ENCODE results near the gene ACBD4. TPM values are rescaled to one million over a fixed set of nuclear protein-coding genes. Genes with fewer than 3 reads are reported as not detected.

Gene ACBD4
- total and polyA plus RNA-seq, 10 of the 15 experiments (the other 5 are each of a cell fraction or from before 2014, with no cell fraction given): 0.20 to 13.8 (median 6.9) TPM

GRCh38 chr17:45091778-45092425 is 43.6 kb upstream of the ACBD4 start (continued):
- TF ChIP-seq CEBPB (IDR thresholded peaks at IDR 0.05; ENCODE audit: borderline replicate concordance in 1 of 2, low read depth in 2 of 2, low read length in 2 of 2) (no peak), SMAD1 (IDR thresholded peaks at IDR 0.05; ENCODE audit: low read depth, partially characterized antibody) (no peak), ZNF592 (IDR thresholded peaks at IDR 0.05) (no peak), PKNOX1 (IDR thresholded peaks at IDR 0.05) (no peak)

GRCh38 chr17:45092911-45093430 is 42.5 kb upstream of the ACBD4 start:
- Histone ChIP-seq H3K36me3 (ENCODE audit: control insufficient read depth in 2 of 2, insufficient read depth in 2 of 2, low read length in 1 of 2) (peaks cover 40 to 51% of the 10 kb centered on the region in 2 experiments), H3K9ac (ENCODE audit: control insufficient read depth, insufficient read depth, low read length) (no peak overlapping the region), H3K9me3 (replicated peaks; ENCODE audit: control insufficient read depth, insufficient read depth, low read length) (no peaks in the 10 kb centered on the region), H3K27me3 (replicated peaks in 1 of 2; ENCODE audit: control insufficient read depth in 2 of 2, insufficient read depth in 2 of 2, low read length in 1 of 2) (no peaks in the 10 kb centered on the region), H4K20me1 (ENCODE audit: control insufficient read depth, insufficient read depth) (no peaks in the 10 kb centered on the region), H3K4me1 (ENCODE audit: control insufficient read depth, insufficient read depth, low read length) (peaks cover 3% of the 10 kb centered on the region), H3K79me2 (ENCODE audit: control insufficient read depth, insufficient read depth, low read length) (no peaks in the 10 kb centered on the region), H3K4me3 (no peak overlapping the region), H2AFZ (ENCODE audit: control insufficient read depth, low read depth, low read length) (no peak overlapping the region), H3K4me2 (ENCODE audit: control insufficient read depth, insufficient read depth) (no peak overlapping the region), H3K27ac (ENCODE audit: control insufficient read depth, insufficient read depth) (no peak overlapping the region)
- ChIA-PET RAD21 (ENCODE audit: unreplicated experiment) (no interaction called here), POLR2A (no interaction called here), CTCF (interaction anchor here (1.5 to 1.7 kb wide), 2 partner anchors 42 to 76 kb away, joined by 3 to 6 read pairs; partner anchors contain the start of gene ACBD4), SMC1A (ENCODE audit: uncharacterized antibody, unreplicated experiment) (no interaction called here)
- BruUV-seq (replicated peaks): no TSS peak
- DNase-seq (ENCODE audit: low read depth, low spot score) (no peak), FAIRE-seq (no peak), ATAC-seq (no peak)
- in situ Hi-C loops (cut with MboI) (no loop called here), intact Hi-C loops (cut with micrococcal nuclease; ENCODE audit: unreplicated experiment) (no loop called here)
- 96% methylated on average over 6 of the region's 6 CpGs for whole genome bisulfite sequencing (ENCODE audit: insufficient coverage, insufficient replicate concordance, low lambda C conversion rate, missing lambda C conversion rate)
- TF ChIP-seq BACH1 (IDR thresholded peaks at IDR 0.05; ENCODE audit: borderline replicate concordance): no peak
- no peak for TF ChIP-seq MLLT1 (IDR thresholded peaks at IDR 0.05)
- no peak for TF ChIP-seq MEF2A (IDR thresholded peaks at IDR 0.05; ENCODE audit: insufficient read depth, low read depth, low read length)
- no peak for TF ChIP-seq ZNF687 (IDR thresholded peaks at IDR 0.05)
- TF ChIP-seq RUNX3 (IDR thresholded peaks at IDR 0.05; ENCODE audit: low read length): no peak
- no peak for TF ChIP-seq FOXM1 (IDR thresholded peaks at IDR 0.05; ENCODE audit: low read depth, low read length)
- no peak for TF ChIP-seq HDGF (IDR thresholded peaks at IDR 0.05)

All from GM12878 (cell line).